AG09319 (cell line): ENCODE measurements around the gene PARP1.
"Not testable (repeated sequence)": the region's sequence is repeated elsewhere in the genome, so short reads cannot be mapped to it uniquely, and the experiment has no call there.

Source experiments
- DNase-seq: peaks from one replicate; pipeline ENCODE4 v3.0.0-alpha.2; 2010; ENCODE audit warnings: low read depth; ENCODE audit errors: extremely low read depth
- TF ChIP-seq, protein P1 (sequence below): IDR thresholded peaks from 2 replicates; pipeline ENCODE4 v1.5.1; 2011; ENCODE audit warnings: low read depth, mild to moderate bottlenecking, inconsistent platforms, low read length, moderate library complexity

The PARP1 gene

DNA sequence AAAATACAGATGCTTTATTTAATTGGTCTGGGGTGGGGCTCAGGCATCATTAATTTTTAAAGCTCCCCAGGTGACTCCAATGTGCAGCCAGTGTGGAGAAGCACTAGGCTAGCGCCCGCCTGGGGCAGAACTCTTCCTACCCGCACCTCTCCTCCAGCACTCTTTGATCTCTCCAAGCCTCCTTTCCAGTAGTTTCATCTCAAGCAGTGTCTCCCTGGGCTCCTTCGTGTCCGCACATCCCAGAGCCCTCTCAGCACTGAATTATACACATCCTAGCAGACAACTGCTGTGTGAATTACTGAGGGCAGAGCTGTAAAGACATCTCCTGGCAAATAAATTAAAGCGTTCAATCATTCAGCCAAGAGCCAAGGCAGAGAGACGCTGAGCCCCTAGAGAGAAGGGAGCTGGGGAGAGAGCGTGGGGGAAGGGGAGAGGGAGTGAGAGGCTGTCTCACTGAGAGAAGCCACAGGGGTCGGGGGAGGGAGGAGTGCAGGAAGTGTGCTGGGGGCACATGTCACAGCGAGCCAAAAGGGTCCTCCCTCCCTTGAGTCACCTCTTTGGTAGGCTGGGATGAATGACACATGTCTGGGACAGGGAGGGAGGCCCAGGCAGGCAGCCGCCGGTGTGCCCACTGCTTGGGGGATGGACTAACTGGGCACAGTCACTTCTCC, 21.0 kb upstream of the PARP1 start:
- TF ChIP-seq, protein P1, sequence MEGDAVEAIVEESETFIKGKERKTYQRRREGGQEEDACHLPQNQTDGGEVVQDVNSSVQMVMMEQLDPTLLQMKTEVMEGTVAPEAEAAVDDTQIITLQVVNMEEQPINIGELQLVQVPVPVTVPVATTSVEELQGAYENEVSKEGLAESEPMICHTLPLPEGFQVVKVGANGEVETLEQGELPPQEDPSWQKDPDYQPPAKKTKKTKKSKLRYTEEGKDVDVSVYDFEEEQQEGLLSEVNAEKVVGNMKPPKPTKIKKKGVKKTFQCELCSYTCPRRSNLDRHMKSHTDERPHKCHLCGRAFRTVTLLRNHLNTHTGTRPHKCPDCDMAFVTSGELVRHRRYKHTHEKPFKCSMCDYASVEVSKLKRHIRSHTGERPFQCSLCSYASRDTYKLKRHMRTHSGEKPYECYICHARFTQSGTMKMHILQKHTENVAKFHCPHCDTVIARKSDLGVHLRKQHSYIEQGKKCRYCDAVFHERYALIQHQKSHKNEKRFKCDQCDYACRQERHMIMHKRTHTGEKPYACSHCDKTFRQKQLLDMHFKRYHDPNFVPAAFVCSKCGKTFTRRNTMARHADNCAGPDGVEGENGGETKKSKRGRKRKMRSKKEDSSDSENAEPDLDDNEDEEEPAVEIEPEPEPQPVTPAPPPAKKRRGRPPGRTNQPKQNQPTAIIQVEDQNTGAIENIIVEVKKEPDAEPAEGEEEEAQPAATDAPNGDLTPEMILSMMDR = no peak
- no peak for DNase-seq

DNA sequence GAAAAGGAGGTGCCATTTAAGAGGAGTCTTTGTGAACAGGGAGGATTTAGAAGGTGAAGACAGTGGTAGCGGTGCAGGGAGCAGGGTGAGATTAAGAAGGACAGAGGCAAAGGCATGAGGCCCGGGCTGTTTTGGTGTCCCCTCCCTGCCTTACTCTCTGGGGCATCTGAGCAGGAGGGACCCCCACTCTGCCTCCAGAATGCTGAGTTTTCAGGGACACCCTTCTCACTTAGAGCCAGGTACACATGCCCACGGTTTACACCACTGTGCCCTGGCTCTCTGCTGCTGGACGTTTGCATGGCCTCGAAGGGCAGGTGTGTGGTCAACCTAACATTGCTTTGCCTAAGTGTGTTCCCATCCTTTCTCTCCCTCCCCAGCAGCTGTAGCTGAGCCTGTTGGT, 20.5 kb upstream of the PARP1 start:
- TF ChIP-seq, protein P1 = no peak
- no peak for DNase-seq

DNA sequence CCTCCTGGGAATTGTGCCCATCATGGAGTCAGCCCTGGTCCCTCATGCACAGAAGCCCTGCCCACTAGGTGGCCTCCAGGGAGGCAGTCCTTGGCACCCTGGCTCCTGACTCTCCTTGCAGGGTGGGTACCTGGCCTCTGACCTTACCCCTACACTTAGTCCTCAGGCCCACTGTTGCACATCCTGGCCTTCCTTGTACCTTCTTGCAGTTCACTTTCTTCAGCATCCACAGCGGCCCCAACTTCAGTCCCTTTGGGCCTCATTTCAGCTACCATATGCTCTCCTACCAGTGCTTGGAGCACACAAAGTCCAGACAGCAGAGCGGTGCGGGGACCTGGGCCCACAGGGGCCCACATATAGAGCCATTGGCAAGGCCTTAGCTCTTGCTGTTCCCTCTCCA, 19.2 kb upstream of the PARP1 start:
- no peak for DNase-seq
- TF ChIP-seq, protein P1 = no peak

DNA sequence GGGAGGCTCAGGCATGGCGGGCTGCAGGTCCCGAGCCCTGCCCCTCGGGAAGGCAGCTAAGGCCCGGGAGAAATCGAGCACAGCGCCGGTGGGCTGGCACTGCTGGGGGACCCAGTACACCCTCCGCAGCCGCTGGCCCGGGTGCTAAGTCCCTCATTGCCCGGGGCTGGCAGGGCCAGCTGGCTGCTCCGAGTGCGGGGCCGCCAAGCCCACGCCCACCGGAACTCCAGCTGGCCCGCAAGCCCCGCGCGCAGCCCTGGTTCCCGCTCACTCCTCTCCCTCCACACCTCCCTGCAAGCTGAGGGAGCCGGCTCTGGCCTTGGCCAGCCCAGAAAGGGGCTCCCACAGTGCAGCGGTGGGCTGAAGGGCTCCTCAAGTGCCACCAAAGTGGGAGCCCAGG, 18.5 kb upstream of the PARP1 start:
- not testable (repeated sequence) for DNase-seq

DNA sequence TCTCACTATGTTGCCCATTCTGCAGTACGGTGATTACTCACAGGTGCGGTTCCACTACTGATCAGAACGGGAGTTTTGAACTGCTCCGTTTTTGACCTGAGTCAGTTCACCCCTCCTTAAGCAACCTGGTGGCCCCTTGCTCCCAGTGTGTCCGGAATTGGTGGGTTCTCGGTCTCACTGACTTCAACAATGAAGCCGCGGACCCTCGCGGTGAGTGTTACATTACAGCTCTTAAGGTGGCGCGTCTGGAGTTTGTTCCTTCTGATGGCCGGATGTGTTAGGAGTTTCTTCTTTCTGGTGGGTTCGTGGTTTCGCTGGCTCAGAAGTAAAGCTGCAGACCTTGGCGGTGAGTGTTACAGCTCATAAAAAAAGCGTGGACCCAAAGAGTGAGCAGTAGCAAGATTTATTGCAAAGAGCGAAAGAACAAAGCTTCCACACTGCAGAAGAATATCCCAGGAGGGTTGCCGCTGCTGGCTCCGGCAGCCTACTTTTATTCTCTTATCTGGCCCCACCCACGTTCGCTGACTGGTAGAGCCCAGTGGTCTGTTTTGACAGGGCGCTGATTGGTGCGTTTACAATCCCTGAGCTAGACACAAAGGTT, 17.6 kb upstream of the PARP1 start:
- no peak for DNase-seq
- TF ChIP-seq, protein P1 = no peak

DNA sequence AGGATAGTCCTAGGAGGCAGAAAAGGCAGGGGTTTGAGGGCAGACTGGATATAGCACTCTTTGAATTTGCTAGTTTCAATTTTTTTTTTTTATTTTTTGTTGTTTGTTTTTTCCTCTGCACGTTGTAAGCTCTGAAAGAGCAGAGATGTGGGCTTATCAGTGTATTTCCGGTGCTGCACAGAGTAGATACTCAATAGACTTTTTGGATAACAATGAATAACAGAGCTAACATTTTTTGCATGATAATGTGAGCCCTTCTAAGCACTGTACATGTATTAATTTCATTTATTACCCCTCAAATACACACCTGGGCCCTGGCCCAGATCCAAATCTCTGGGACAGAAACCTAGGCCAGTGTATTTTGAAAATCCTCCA, 17.1 kb upstream of the PARP1 start:
- TF ChIP-seq, protein P1 = no peak
- DNase-seq = no peak

DNA sequence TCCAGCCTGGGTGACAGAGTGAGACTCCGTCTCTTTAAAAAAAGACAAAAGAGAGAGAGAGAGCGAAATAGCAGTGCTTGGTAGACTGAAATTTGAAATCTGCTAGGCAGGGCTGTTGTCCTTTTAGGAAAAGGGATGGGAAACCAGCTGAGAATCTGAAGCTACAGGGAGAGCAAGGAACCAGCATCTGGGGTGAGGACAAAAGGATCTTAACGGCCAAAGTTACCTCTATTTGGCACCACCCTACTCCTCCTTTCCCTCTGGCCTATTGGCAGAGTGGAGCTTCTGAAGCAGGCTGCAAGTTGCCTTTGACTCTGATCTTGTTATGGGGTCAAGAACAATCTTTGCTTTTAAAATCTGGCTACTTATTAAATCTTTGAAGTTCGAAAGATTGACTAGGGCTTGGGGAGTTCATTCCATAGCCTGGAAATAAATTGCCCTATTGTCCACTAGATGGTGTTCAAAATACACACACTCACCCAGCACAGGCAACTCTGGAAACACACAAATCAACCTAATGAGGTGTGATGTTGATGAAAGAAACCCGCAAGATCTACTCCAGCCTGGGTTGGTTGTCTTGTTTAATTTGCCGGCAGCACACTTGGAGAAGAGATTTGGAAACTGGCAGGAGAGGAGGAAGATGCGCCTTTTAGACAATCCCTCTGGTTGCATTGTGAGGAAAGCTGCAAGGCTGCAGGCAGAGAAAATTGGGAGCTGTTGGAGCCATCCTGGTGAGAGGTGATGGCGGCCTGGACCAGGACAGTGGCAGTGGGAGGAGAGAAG, 16.5 kb upstream of the PARP1 start:
- TF ChIP-seq, protein P1 = no peak; the same call in 1 of the 2 replicates
- no peak for DNase-seq
